HL-60/S4 treated with phorbol 12-myristate 13-acetate at 8.2 ng/mL for 4 days and 3 days (cell line): ENCODE results near the gene PPP6R1.

Experiments
- in situ Hi-C: fragments of 300-500 bp; cut with MboI; formaldehyde crosslinking; loops from 2 replicates; pipeline ENCODE4 v1.15.0; 2022; ENCODE audit warnings: low sequenced_read_pairs

PPP6R1 gene

GRCh38 chr19:55279770-55280643 is 21.2 kb upstream of the PPP6R1 start, which contains the start of gene HSPBP1:
Gene HSPBP1 (minus strand): TSS chr19:55280110. CDS start chr19:55279608, 502 bp downstream.
- in situ Hi-C loops: no loop called here

- in situ Hi-C loops: no loop called here
Measured at GRCh38 chr19:55279340-55279739, 20.5 kb upstream of the PPP6R1 start.

GRCh38 chr19:55278391-55279135 is 19.7 kb upstream of the PPP6R1 start:
- in situ Hi-C loops: no loop called here

GRCh38 chr19:55277494-55277893 is 18.7 kb upstream of the PPP6R1 start:
- in situ Hi-C loops: no loop called here

- in situ Hi-C loops: no loop called here
Measured at GRCh38 chr19:55276720-55277430, 18.1 kb upstream of the PPP6R1 start.

GRCh38 chr19:55275851-55276719 is 17.3 kb upstream of the PPP6R1 start:
- in situ Hi-C loops: no loop called here

GRCh38 chr19:55273978-55274707 is 15.3 kb upstream of the PPP6R1 start:
- in situ Hi-C loops: no loop called here

- in situ Hi-C loops: no loop called here
Measured at GRCh38 chr19:55272142-55272541, 13.3 kb upstream of the PPP6R1 start.

- in situ Hi-C loops: no loop called here
Measured at GRCh38 chr19:55270172-55270942, 11.5 kb upstream of the PPP6R1 start.

- in situ Hi-C loops: no loop called here
Measured at GRCh38 chr19:55269299-55269698, 10.5 kb upstream of the PPP6R1 start.

GRCh38 chr19:55266840-55267239 is 8.0 kb upstream of the PPP6R1 start:
- in situ Hi-C loops: no loop called here

GRCh38 chr19:55266404-55266803 is 7.6 kb upstream of the PPP6R1 start:
- in situ Hi-C loops: no loop called here

- in situ Hi-C loops: no loop called here
Measured at GRCh38 chr19:55265723-55266386, 7.0 kb upstream of the PPP6R1 start.

GRCh38 chr19:55265173-55265572 is 6.4 kb upstream of the PPP6R1 start:
- in situ Hi-C loops: no loop called here

- in situ Hi-C loops: no loop called here
Measured at GRCh38 chr19:55264531-55264930, 5.7 kb upstream of the PPP6R1 start.

- in situ Hi-C loops: no loop called here
Measured at GRCh38 chr19:55262359-55262758, 3.5 kb upstream of the PPP6R1 start.

GRCh38 chr19:55261671-55262126 is 2.9 kb upstream of the PPP6R1 start:
- in situ Hi-C loops: no loop called here

GRCh38 chr19:55259540-55260210 is 858 bp upstream of the PPP6R1 start:
- in situ Hi-C loops: no loop called here
